Erythroblast (primary cell): ENCODE data around the gene AGMO.

Source experiments
- GATA1 ChIP-seq: IDR thresholded peaks from 2 replicates; pipeline ENCODE4 v1.6.1; 2011; ENCODE audit warnings: low read depth, mild to moderate bottlenecking, control low read depth, low read length, moderate library complexity
- POLR2A ChIP-seq: IDR thresholded peaks from 2 replicates; pipeline ENCODE4 v1.6.1; 2011; ENCODE audit warnings: mild to moderate bottlenecking, low read length

GRCh38 chr7:15306296-15306695 is 255.5 kb downstream of the AGMO start:
- TF ChIP-seq POLR2A (no peak), GATA1 (no peak)
